NCI-H748 (cell line): Measurements from ENCODE around the gene ANKMY1.

Source experiments
- DNase-seq: peaks from one replicate; lab custom pipeline; 2025; ENCODE audit not compliant: unreplicated experiment; lab: John Stamatoyannopoulos, UW

The ANKMY1 gene

DNA sequence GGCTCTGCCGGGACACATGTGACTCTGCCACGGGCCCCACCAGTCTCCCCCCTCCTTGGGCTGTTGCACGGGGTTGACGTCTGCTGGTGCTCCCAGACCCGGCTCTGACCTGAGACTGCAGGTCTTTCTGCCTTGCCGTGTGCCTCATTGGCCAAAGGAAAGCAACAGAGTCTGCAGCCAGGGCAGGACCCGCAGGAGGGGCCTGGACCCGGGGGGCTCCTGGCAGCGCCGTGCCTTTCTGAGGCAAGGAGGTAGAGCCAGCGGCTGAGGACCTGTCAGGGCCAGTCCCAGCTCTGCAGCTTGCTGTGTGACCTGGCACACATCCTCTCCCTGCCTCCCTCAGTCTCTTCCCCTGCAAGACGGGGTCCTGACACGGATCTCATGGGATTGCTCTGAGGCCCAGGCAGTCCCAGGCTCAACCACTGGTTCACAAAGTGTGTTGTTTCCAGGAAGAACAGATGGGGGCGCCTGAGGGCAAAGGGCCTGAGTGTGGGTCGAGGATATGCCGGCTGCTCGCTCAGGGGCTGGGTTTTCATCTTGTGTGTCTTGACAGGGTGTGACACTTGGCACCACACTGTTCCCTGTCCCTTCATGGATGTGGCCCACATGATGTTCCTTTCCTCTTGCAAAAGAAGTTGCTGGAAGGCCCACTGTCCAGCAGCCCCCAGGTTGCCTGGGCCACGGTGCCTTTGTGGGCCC is 37.7 kb upstream of the ANKMY1 start:
- DNase-seq, result no peak

GRCh38 chr2:240594511-240595380 is 37.0 kb upstream of the ANKMY1 start:
- no peak for DNase-seq

DNA sequence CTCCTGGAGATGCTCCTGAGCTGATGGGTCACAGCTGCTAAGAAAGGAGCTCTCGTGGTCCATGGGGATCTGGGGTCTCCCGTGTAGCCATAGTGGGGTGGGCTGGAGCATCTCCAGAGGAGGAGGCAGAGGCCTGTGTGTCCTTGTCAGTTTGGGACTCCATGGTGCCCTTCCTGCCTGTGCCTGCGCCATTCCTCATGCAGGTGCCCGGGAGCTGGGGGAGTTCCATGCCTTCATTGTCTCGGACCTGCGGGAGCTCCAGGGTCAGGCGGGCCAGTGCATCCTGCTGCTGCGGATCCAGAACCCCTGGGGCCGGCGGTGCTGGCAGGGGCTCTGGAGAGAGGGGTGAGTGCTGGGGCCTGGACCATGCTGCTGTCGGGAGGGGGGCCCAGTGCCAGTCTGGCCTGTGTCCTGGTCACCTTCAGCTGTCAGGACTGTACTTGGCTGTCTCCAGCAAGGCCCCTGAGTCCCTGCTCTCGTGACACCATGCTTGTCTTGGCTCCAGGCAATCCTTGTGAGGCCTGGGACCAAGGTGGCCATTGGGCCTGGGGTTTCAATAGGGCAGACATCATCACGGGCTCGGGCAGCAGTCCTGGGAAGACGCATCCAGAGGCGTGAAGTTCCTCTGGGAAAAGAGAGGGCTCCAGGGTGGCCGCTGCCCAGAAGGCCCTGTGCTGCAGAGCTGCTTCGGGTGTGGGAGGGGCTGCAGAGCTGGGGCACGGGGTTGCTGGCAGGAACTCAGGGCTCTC is 36.1 kb upstream of the ANKMY1 start:
- DNase-seq, result no peak

GRCh38 chr2:240593026-240593702 is 35.4 kb upstream of the ANKMY1 start:
- DNase-seq, result no peak

DNA sequence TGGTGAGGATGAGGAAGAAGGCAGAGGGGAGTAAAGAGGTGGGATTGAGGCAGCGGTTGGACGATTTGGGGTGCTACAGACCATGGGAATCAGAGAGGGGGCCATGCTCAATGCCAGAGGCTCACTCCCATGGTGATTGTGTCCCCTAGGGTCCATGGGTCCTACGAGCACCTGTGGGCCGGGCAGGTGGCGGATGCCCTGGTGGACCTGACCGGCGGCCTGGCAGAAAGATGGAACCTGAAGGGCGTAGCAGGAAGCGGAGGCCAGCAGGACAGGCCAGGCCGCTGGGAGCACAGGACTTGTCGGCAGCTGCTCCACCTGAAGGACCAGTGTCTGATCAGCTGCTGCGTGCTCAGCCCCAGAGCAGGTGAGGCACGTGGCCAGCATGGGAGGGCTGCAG is 34.0 kb upstream of the ANKMY1 start:
- DNase-seq, result no peak

- DNase-seq, result no peak
Observed at GRCh38 chr2:240591226-240591625, 33.4 kb upstream of the ANKMY1 start.

GRCh38 chr2:240590681-240591111 is 32.9 kb upstream of the ANKMY1 start:
- no peak for DNase-seq

GRCh38 chr2:240589850-240590525 is 32.2 kb upstream of the ANKMY1 start:
- no peak for DNase-seq

DNA sequence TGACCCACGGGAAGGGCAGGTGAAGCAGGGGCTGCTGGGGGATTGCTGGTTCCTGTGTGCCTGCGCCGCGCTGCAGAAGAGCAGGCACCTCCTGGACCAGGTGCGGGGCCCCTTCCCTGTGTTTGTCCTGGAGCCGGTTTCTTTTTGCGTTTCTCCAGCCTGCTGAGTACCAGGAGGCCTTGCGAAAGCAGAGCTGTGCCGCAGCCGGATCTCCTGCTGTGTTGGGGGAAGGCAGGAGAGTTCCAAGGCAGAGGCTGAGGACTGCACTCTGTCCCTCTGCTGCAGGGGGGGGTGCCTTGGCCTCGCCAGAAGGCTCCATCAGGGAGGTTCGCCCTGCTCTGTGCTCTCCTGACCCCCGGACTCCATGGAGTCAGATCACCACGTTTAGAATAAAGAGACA is 31.6 kb upstream of the ANKMY1 start:
- DNase-seq, result no peak

- no peak for DNase-seq
Observed at GRCh38 chr2:240588669-240589068, 30.9 kb upstream of the ANKMY1 start.

DNA sequence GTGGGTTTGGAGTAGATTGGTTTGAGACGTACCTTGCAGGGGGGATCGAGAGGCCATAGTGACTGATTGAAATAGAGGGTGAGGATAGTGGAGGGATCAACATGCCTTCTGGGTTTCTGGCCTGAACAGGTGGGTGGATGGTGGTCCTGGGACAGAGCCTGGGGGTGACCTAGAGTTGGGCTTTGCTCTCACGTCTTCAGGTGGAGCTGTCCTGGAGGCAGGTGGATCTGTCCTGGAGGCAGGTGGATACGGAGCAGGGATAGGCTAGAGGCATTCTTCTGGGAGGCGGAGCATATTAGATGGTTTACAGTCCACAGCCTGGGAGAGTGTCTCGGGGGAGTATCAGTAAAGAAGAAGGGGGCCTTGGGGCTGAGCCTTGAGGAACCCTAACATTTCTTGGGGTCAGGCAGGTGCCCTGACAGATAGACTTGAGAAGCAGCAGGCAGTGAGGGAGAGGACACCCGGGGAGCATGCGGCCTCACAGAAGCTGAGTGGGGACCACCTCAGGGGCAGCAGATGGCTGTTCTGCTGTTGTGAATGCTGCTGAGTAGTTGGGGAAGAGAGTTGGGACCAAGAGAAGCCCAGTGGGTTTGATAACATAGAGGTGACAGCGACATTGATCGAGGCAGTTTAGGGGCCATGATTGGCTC is 30.3 kb upstream of the ANKMY1 start:
- no peak for DNase-seq

- DNase-seq, result peak; percentile 82
Observed at GRCh38 chr2:240586919-240587800, 29.4 kb upstream of the ANKMY1 start.

GRCh38 chr2:240586198-240586918 is 28.6 kb upstream of the ANKMY1 start, which contains the start of gene CAPN10:
TSS of gene CAPN10 (plus strand) at chr2:240586734. CDS start at chr2:240586912, 178 bp downstream.
- peak; percentile 98 for DNase-seq

DNA sequence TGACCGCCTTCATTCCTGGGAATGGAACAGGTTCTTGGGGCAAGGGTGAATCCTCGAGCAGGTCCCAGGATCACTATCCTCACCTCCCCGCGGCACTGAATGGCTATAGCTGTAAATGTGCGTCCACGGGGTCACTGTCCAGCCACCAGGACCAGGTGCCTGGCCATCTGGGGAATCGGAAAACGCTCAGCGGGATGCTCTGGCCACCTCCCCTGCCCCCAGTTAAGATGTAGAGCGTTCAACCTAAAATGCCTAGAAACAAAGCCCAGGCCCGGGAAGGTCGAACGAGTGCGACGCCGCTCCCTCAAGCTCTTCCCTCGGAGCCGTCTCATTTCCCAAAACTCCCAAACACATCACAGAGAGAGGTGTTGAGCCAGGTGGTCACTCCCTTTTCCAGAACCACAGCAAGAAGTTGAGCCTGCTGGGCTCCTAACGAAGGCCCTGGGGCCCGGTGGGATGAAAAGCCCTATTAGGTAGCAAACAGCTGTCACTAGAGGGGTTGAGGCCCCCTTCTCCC is 28.0 kb upstream of the ANKMY1 start:
- no peak for DNase-seq

GRCh38 chr2:240585101-240585500 is 27.3 kb upstream of the ANKMY1 start:
- no peak for DNase-seq

DNA sequence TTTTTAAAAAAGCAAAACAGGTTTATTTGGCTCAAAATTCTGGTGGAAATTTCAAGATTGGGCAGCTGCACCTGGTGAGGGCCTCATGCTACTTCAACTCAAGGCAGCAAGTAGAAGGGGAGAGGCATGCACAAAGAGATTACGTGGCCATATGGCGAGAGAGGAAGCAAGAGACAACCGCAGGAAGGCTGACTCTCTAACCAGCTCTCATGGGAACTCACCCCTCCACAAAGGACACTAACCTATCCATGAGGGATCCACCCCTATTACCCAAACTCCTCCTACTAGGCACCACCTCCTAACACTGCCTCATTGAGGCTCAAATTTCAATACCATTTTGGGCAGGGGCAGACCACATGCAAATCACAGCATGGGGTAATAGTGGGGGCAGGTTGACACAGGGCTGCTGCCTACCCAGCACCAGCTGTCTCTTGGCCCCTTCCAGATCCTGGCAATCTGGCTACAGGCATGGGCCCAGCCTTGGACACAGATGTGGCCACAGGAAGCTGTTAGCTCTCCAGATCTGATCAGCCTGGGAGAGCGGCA is 26.8 kb upstream of the ANKMY1 start:
- peak; percentile 22 for DNase-seq

DNA sequence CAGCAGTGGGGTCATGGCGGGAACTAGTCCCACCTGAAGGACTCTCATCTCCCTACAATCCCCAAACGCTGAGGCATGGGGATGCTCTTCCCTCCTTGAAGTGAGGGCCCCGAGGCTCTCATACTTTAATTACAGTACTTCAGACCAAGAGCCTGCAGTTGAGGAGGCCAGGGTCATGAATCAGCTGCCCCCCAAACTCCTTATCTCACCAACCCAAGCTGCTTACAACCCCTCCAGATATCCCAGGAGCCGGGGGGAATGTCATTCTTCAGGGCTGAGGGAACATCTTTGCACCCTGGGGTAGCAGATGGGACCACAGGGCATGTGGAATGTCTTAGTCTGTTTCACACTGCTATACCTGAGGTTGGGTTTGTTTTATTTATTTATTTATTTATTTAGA is 26.0 kb upstream of the ANKMY1 start:
- no peak for DNase-seq

- no peak for DNase-seq
Observed at GRCh38 chr2:240582781-240583180, 25.0 kb upstream of the ANKMY1 start.
